Fibroblast of villous mesenchyme (primary cell): ENCODE measurements around the gene ABCC4. TPM values are rescaled to one million over a fixed set of nuclear protein-coding genes. Genes with fewer than 3 reads are reported as not detected.

Source experiments
- DNase-seq: peaks from one replicate; pipeline ENCODE4 v3.0.0-alpha.2; 2010; ENCODE audit warnings: low read depth
- H3K4me3 ChIP-seq: 2 replicates; pipeline ENCODE4 v1.5.1; 2011; ENCODE audit warnings: low read depth, mild to moderate bottlenecking, low read length
- total RNA-seq: library from RNA; depleted of rRNA; stranded (reverse); fragments of >200 nt; gene quantifications from 2 replicates; pipeline ENCODE4 v1.2.3, GENCODE V29; 2012
- TF ChIP-seq, protein P1 (sequence below): IDR thresholded peaks from 2 replicates; pipeline ENCODE4 v1.5.1; 2012; ENCODE audit warnings: low read depth, mild to moderate bottlenecking, low read length; ENCODE audit not compliant: insufficient read depth

ABCC4 gene
- total RNA-seq, 1 donor, result 56.6 TPM

DNA sequence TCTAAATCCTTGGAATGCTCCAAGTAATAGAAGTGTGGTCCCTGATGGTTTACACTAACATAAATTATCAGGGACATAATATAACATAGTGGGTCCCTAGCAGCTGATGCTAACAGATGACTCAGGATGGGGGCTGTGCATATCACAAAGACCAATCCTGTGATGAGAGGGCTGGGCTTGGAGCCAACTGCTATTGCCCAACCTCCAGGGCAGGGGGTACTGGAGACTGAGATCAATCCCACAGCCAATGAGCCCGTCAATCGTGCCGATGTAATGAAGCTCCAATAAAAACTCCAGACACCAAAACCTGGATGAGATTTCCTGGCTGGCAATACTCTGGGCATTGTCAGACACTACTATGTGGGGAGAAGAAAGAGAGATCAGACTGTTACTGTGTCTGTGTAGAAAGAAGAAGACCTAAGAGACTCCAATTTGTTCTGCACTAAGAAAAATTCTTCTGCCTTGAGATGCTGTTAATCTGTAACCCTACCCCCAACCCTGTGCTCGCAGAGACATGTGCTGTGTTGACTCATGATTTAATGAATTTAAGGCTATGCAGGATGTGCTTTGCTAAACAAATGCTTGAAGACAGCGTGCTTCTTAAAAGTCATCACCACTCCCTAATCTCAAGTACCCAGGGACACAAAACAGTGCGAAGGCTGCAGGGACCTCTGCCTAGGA, 33.4 kb downstream of the ABCC4 start:
- peak overlapping the region; percentile 1 for H3K4me3 ChIP-seq
- TF ChIP-seq, protein P1, sequence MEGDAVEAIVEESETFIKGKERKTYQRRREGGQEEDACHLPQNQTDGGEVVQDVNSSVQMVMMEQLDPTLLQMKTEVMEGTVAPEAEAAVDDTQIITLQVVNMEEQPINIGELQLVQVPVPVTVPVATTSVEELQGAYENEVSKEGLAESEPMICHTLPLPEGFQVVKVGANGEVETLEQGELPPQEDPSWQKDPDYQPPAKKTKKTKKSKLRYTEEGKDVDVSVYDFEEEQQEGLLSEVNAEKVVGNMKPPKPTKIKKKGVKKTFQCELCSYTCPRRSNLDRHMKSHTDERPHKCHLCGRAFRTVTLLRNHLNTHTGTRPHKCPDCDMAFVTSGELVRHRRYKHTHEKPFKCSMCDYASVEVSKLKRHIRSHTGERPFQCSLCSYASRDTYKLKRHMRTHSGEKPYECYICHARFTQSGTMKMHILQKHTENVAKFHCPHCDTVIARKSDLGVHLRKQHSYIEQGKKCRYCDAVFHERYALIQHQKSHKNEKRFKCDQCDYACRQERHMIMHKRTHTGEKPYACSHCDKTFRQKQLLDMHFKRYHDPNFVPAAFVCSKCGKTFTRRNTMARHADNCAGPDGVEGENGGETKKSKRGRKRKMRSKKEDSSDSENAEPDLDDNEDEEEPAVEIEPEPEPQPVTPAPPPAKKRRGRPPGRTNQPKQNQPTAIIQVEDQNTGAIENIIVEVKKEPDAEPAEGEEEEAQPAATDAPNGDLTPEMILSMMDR, result no peak
- peak; percentile 98 for DNase-seq

DNA sequence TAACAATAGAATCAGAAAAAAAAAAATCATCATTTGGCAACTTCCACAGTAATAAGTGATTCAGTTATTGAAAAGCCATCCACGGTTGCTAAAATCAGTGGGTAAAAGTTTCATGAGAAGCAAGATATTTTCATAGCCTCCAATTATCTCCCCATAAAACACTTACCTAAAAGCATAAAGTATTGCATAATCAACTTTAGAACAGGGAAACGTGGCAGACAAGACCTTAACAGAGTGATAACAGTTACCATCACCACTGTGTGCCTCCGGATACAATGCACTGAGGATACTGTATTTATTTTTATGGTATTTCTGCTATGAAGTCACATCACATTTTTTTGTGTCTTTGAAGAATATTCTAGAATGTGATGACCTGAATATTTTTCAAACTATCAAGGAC, 37.0 kb downstream of the ABCC4 start:
- no peak overlapping the region for H3K4me3 ChIP-seq
- TF ChIP-seq, protein P1, result no peak
- DNase-seq, result no peak

DNA sequence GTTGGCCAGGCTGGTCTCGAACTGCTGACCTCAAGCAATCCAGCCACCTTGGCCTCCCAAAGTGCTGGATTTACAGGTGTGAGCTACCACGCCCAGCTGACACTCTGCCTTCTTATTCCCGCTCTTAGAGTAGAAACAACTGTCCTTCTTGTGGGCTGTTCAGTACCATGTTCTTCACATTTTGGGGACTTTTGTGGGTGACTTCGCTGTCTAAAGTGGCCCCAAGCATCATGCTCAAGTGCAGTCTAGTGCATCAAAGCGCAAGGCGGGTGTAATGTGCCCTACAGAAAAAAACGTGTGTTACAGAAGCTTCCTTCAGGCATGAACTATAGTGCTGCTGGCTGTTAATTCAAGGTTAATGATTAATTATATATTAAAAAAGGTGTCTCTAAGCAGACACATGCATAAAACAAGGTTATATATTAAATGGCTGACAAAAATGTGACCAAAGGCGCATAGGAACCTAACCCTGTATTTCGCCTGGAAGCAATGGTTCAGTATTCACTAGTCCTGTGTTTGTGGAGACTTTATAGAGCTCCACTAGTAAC, 38.3 kb downstream of the ABCC4 start:
- TF ChIP-seq, protein P1, result no peak
- DNase-seq, result no peak
- no peak overlapping the region for H3K4me3 ChIP-seq

DNA sequence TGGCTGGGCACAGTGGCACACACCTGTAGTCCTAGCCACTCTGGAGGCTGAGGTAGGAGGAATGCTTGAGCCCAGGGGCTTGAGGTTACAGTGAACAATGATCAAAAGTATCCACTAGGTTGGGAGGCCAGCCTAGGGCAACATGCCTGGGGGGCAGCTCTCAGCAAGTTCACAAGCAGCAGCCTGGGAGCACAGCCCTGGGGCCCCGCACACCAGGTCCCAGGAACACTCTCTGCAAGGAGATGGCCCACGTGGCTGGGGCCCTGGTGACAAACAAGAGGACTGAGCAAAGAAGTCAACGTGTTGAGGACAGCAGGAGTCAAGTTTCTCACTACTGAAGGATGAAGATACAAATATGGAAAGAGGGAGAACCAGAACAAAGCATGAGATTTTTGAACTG, 39.3 kb downstream of the ABCC4 start:
- no peak for DNase-seq
- no peak overlapping the region for H3K4me3 ChIP-seq
- TF ChIP-seq, protein P1, result no peak

DNA sequence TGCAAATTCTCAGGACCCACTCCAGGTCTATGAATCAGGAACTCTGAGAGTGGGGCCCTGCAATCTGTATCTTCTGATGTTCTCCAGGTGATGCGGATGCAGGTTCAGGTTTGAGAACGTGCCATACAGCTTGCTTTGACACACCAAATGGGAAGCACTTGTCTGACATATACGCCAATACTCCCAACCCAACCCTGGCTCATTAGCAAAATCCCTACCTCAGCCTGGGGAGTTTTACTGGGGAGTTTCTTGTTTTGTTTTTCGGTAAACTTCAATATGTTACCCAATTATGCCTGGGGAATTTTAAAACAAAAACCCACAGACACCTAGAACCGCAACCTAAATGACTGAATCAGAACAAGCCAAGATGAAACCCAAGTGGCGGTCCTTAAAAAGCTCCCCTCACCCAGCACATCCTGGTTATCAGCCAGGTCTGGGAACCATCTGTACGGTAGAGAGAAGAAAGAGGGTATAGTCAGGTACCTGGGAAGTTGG, 41.2 kb downstream of the ABCC4 start:
- H3K4me3 ChIP-seq, result no peak overlapping the region
- DNase-seq, result no peak
- TF ChIP-seq, protein P1, result no peak

DNA sequence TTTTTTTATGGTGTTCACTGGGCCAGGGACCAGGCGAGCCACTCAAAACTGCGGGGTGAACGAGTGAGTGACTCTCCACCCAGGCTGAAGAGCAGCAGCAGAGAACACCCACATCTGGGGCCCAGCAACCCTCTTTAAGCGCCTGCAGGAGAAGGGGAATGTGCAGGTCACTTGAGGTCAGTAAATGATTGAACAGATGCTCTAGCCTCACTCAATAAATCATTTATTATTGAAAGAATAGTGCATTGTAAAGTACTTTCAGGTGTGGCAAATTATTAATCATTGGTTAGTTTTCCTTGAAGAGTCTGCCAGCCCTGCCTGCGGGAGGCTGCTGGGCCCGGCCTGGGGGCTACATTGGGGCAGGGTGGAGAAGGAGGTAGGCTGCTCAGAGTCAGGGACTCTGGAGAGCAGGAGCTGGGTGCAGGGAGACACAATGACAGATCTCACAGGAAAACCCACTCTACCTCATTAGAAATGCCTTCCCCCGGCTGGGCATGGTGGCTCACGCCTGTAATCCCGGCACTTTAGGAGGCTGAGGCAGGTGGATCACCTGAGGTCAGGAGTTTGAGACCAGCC, 42.5 kb downstream of the ABCC4 start:
- TF ChIP-seq, protein P1, result no peak
- H3K4me3 ChIP-seq, result no peak overlapping the region
- DNase-seq, result no peak

DNA sequence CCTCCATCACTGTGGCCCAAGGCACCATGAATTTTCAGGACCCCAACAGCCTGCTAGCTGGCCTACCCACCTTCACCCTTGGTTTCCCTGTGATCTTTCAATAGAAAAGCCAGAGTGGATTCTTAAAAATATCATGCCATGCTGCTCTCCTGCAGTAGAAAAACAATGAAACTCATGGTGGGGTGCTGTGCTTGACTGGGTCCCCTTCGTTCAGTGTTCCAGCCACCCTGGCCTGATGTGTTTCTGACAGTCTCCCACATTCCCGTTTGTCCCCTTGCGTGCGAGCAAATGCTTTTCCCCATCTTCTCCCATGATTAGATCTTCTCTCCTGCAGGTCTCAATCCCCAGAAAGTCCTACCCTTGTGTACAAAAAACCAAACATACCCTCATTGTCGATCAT, 43.2 kb downstream of the ABCC4 start:
- no peak for DNase-seq
- TF ChIP-seq, protein P1, result no peak

More for the DNA sequence above, 43.2 kb downstream of the ABCC4 start:
- no peak overlapping the region for H3K4me3 ChIP-seq
